Measurements from ENCODE around the gene PDZD2. TPM values are rescaled to one million over a fixed set of nuclear protein-coding genes. Genes with fewer than 3 reads are reported as not detected.

PDZD2 gene
- total RNA-seq, 2 donors from 2014 or later = 4.5 to 15.7 TPM

GRCh38 chr5:32123058-32123805 lies 484.3 kb downstream of the PDZD2 start:
- Histone ChIP-seq H3K27ac (no peak overlapping the region), H3K4me1 (ENCODE audit: control insufficient read depth in 1 of 2, low read depth in 2 of 2) (peaks cover 0 to 13% of the 10 kb centered on the region in 2 donors), H3K9me3 (no peaks in the 10 kb centered on the region), H3K36me3 (peaks cover 5% of the 10 kb centered on the region), H3K27me3 (replicated peaks; ENCODE audit: insufficient read depth) (no peaks in the 10 kb centered on the region), H3K4me3 (no peak overlapping the region)
- no peak for TF ChIP-seq CTCF (IDR thresholded peaks at IDR 0.05)
- ATAC-seq (ENCODE audit: insufficient number of reproducible peaks, low FRiP score, low read depth) (no peak), DNase-seq (ENCODE audit: low spot score) (no peak)

- TF ChIP-seq CTCF (IDR thresholded peaks at IDR 0.05) = no peak
- no peaks in the 10 kb centered on the region for H3K9me3 ChIP-seq
- H3K36me3 ChIP-seq = peaks cover 5% of the 10 kb centered on the region
- no peak overlapping the region for H3K27ac ChIP-seq
- ATAC-seq (ENCODE audit: insufficient number of reproducible peaks, low FRiP score, low read depth) (no peak), DNase-seq (ENCODE audit: low spot score) (no peak)
- H3K4me3 ChIP-seq = no peak overlapping the region
- no peaks in the 10 kb centered on the region for H3K27me3 ChIP-seq (replicated peaks; ENCODE audit: insufficient read depth)
- H3K4me1 ChIP-seq (ENCODE audit: control insufficient read depth in 1 of 2, low read depth in 2 of 2) = peaks cover under 1 to 22% of the 10 kb centered on the region in 2 donors
Measured at GRCh38 chr5:32123889-32124676, 485.2 kb downstream of the PDZD2 start.

- no peak for TF ChIP-seq CTCF (IDR thresholded peaks at IDR 0.05)
- Histone ChIP-seq H3K27me3 (replicated peaks; ENCODE audit: insufficient read depth) (no peaks in the 10 kb centered on the region), H3K4me3 (no peak overlapping the region), H3K9me3 (no peaks in the 10 kb centered on the region), H3K36me3 (peaks cover 5% of the 10 kb centered on the region), H3K27ac (no peak overlapping the region), H3K4me1 (ENCODE audit: control insufficient read depth in 1 of 2, low read depth in 2 of 2) (peaks cover 17 to 44% of the 10 kb centered on the region in 2 donors)
- ATAC-seq (ENCODE audit: insufficient number of reproducible peaks, low FRiP score, low read depth) (no peak), DNase-seq (ENCODE audit: low spot score) (no peak)
Measured at GRCh38 chr5:32126691-32127090, 487.8 kb downstream of the PDZD2 start.

DNA sequence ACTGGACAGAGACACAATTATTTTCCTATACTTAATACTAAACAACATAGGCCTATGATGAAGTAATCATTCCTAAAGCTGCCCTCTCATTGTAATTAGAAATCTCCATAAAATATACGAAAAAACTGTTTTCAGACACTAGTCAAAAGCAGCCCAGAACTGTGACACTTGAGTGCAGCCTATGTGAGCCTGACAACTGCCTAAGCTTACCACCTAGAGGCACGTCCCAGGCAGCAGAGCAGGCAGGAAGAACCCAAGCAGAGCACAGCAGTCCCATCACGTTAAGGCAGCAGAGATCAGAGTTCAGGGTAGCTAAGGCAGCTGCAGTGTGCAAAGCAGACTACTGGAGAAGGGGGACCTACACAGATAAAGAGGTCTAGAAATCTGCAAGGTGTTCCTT lies 488.8 kb downstream of the PDZD2 start:
- Histone ChIP-seq H3K4me3 (no peak overlapping the region), H3K27ac (no peak overlapping the region), H3K9me3 (no peaks in the 10 kb centered on the region), H3K36me3 (peaks cover 5% of the 10 kb centered on the region), H3K27me3 (replicated peaks; ENCODE audit: insufficient read depth) (no peaks in the 10 kb centered on the region), H3K4me1 (ENCODE audit: control insufficient read depth in 1 of 2, low read depth in 2 of 2) (peaks cover 19 to 45% of the 10 kb centered on the region in 2 donors)
- no peak for TF ChIP-seq CTCF (IDR thresholded peaks at IDR 0.05)
- ATAC-seq (ENCODE audit: insufficient number of reproducible peaks, low FRiP score, low read depth) (no peak), DNase-seq (ENCODE audit: low spot score) (no peak)

GRCh38 chr5:32129074-32129598 lies 490.2 kb downstream of the PDZD2 start:
- Histone ChIP-seq H3K27me3 (replicated peaks; ENCODE audit: insufficient read depth) (no peaks in the 10 kb centered on the region), H3K4me1 (ENCODE audit: control insufficient read depth in 1 of 2, low read depth in 2 of 2) (peaks cover 24 to 58% of the 10 kb centered on the region in 2 donors), H3K4me3 (peak overlapping the region; percentile 53), H3K27ac (peak overlapping the region in 1 of 2 donors; percentile 24), H3K9me3 (no peaks in the 10 kb centered on the region), H3K36me3 (peaks cover 6% of the 10 kb centered on the region)
- TF ChIP-seq CTCF (IDR thresholded peaks at IDR 0.05) = no peak
- ATAC-seq (ENCODE audit: insufficient number of reproducible peaks, low FRiP score, low read depth) (no peak), DNase-seq (ENCODE audit: low spot score) (no peak)
